K562 (cell line): ENCODE results near the gene TIMM22. TPM values are rescaled to one million over a fixed set of nuclear protein-coding genes. Genes with fewer than 3 reads are reported as not detected.

ENCODE experiments used
- ATAC-seq: fragments of 200-7000 bp; cut with Tn5 transposase; 3 replicates; pipeline ENCODE4 v1.9.1; 2020; ENCODE audit warnings: moderate library complexity
- BruUV-seq: library from RNA; stranded (reverse); fragments of 400-500 nt; replicated peaks from 2 replicates; lab custom pipeline; 2021; lab: Mats Ljungman, UMichigan
- CTCF ChIA-PET: fragments of 300-600 bp; formaldehyde crosslinking; extraction: SDS; loops from one replicate; lab custom pipeline; 2021; ENCODE audit warnings: low intra/inter-chr PET ratio; lab: Yijun Ruan, JAX
- POLR2A ChIA-PET: fragments of 300-600, 350-650 bp; sonication (Branson Sonifier 250); formaldehyde crosslinking; extraction: SDS; loops from one replicate; lab custom pipeline; 2021; ENCODE audit warnings: antibody characterized with exemption, inconsistent platforms; lab: Yijun Ruan, JAX
- DNase-seq, 4 experiments: peaks; one replicate each; pipeline versions ENCODE4 v3.0.0 to v3.0.0-alpha.2; 2011 to 2018; ENCODE audit warnings: low spot score in 3 of 4, mixed read lengths in 3 of 4; ENCODE audit errors: extremely low read depth in 1 of 4
- FAIRE-seq: peaks from 2 replicates; lab custom pipeline; 2011; peaks lifted over from hg19 to GRCh38; lab: Jason Lieb, UNC
- H2AFZ ChIP-seq: 2 replicates; pipeline ENCODE4 v1.6.0; 2011; ENCODE audit warnings: low read depth, low read length, control low read depth, inconsistent platforms
- H3K27ac ChIP-seq: fragments of 200-600 bp; 3 replicates; pipeline ENCODE4 v1.8.0; 2011; ENCODE audit warnings: low read depth, mild to moderate bottlenecking, control low read depth, inconsistent platforms, low read length, moderate library complexity, mixed read lengths; ENCODE audit errors: extremely low read depth
- H3K27me3 ChIP-seq, 2 experiments: fragments of 300-600 bp in 1 of 2; 2 replicates in 1 of 2; 3 replicates in 1 of 2; pipeline versions ENCODE4 v1.6.0 to v1.8.0; 2011; ENCODE audit warnings: inconsistent platforms in 2 of 2, low read length in 2 of 2, mild to moderate bottlenecking in 1 of 2, mixed read lengths in 1 of 2, moderate library complexity in 1 of 2; ENCODE audit not compliant: control insufficient read depth in 2 of 2, insufficient read depth in 2 of 2
- H3K36me3 ChIP-seq: fragments of 300-600 bp; 3 replicates; pipeline ENCODE4 v1.8.0; 2011; ENCODE audit warnings: mild to moderate bottlenecking, low read length, inconsistent platforms; ENCODE audit not compliant: control insufficient read depth, insufficient read depth
- H3K4me1 ChIP-seq, 2 experiments: fragments of 200-600 bp in 1 of 2; replicated peaks in 1 of 2; 2 replicates in 1 of 2; 3 replicates in 1 of 2; pipeline versions ENCODE4 v1.5.1 to v1.8.0; 2011; ENCODE audit warnings: inconsistent platforms in 2 of 2, low read length in 2 of 2, mild to moderate bottlenecking in 1 of 2, mixed read lengths in 1 of 2, moderate library complexity in 1 of 2; ENCODE audit not compliant: control insufficient read depth in 2 of 2, insufficient read depth in 2 of 2
- H3K4me2 ChIP-seq: 2 replicates; pipeline ENCODE4 v1.6.1; 2011; ENCODE audit warnings: low read length, control low read depth, inconsistent platforms, mixed read lengths; ENCODE audit not compliant: insufficient read depth
- H3K4me3 ChIP-seq: fragments of 200-600 bp; sonication (generic), shearing (Covaris generic); 2 replicates; pipeline ENCODE4 v1.5.1; 2016; ENCODE audit warnings: control low read depth, inconsistent platforms
- H3K79me2 ChIP-seq: fragments of 200-600 bp; 3 replicates; pipeline ENCODE4 v1.8.0; 2011; ENCODE audit warnings: low read length, inconsistent platforms; ENCODE audit not compliant: control insufficient read depth, insufficient read depth
- H3K9ac ChIP-seq, 2 experiments: 2 replicates each; pipeline versions ENCODE4 v1.6.0 to v1.6.1; 2011; ENCODE audit warnings: low read depth in 2 of 2, low read length in 2 of 2, control low read depth in 1 of 2, inconsistent platforms in 1 of 2, mild to moderate bottlenecking in 1 of 2, mixed read lengths in 1 of 2; ENCODE audit not compliant: insufficient read depth in 1 of 2
- H3K9me1 ChIP-seq: one replicate; pipeline ENCODE4 v1.6.0; 2011; ENCODE audit warnings: inconsistent platforms, mild to moderate bottlenecking, low read length, moderate library complexity; ENCODE audit not compliant: control insufficient read depth, insufficient read depth
- H3K9me3 ChIP-seq: replicated peaks from 2 replicates; pipeline ENCODE4 v1.5.1; 2011; ENCODE audit warnings: low read depth, low read length, inconsistent platforms; ENCODE audit not compliant: control insufficient read depth, insufficient read depth
- H4K20me1 ChIP-seq: replicated peaks from 2 replicates; pipeline ENCODE4 v1.6.1; 2011; ENCODE audit warnings: low read length, inconsistent platforms, mixed read lengths; ENCODE audit not compliant: control insufficient read depth, insufficient read depth
- C11orf30 ChIP-seq: fragments of 450-650 bp; IDR thresholded peaks from 2 replicates; pipeline ENCODE4 v1.6.1; 2016; ENCODE audit warnings: low read depth, mild to moderate bottlenecking
- CBX2 ChIP-seq: fragments of 200-600 bp; sonication (generic); IDR thresholded peaks from one replicate; pipeline ENCODE4 v1.6.1; 2012; ENCODE audit warnings: mild to moderate bottlenecking, low read length, inconsistent platforms; ENCODE audit not compliant: insufficient read depth, poor library complexity, severe bottlenecking
- CEBPG ChIP-seq, 3 experiments: fragments of 200-800 bp in 1 of 3; sonication (Bioruptor generic) in 1 of 3; sonication (generic) in 1 of 3; formaldehyde crosslinking in 1 of 3; IDR thresholded peaks in 2 of 3; conservative IDR thresholded peaks in 1 of 3; 2 replicates each; pipeline versions ENCODE4 v1.6.1 to v1.8.0; 2016 to 2022; ENCODE audit warnings: missing compliant biosample characterization in 2 of 3, missing genetic modification characterization in 2 of 3, mild to moderate bottlenecking in 1 of 3, missing genetic modification reagents in 1 of 3
- EGR1 ChIP-seq: fragments of 450-650 bp; conservative IDR thresholded peaks from 2 replicates; pipeline ENCODE4 v1.6.1; 2017; ENCODE audit warnings: mild to moderate bottlenecking
- RAD51 ChIP-seq: fragments of 450-650 bp; IDR thresholded peaks from 2 replicates; pipeline ENCODE4 v1.7.1; 2016; ENCODE audit warnings: low read depth, mild to moderate bottlenecking, borderline replicate concordance
- ZBTB7A ChIP-seq: IDR thresholded peaks from 2 replicates; pipeline ENCODE4 v1.6.1; 2011; ENCODE audit warnings: low read depth, mild to moderate bottlenecking, low read length, moderate library complexity, borderline replicate concordance; ENCODE audit not compliant: control insufficient read depth
- ZNF197 ChIP-seq: fragments of 200-800 bp; sonication (Bioruptor generic); IDR thresholded peaks from 2 replicates; pipeline ENCODE4 v1.6.1; 2016; ENCODE audit warnings: low read depth, missing genetic modification characterization, missing compliant biosample characterization
- WGBS: fragments of 100-300 bp; shearing (Covaris generic); methylation state at CpG from one replicate; pipeline ENCODE4 v1.1.6; 2016; ENCODE audit warnings: low coverage, mixed read lengths; ENCODE audit not compliant: insufficient coverage; ENCODE audit errors: missing lambda C conversion rate; 5-methylcytosine and 5-hydroxymethylcytosine counted together
- in situ Hi-C: fragments of 300-500 bp; cut with MboI; formaldehyde crosslinking; loops from 4 replicates; pipeline ENCODE4 v1.15.0; 2018; ENCODE audit warnings: inconsistent platforms, mixed read lengths
- intact Hi-C: fragments of 100-400 bp; cut with micrococcal nuclease; formaldehyde crosslinking; loops from 2 replicates; pipeline ENCODE4 v1.14.2; 2022
- polyA plus RNA-seq, 8 experiments: library from polyadenylated mRNA; depleted of rRNA in 4 of 8; stranded (reverse) in 5 of 8; unstranded in 3 of 8; fragments of >200 nt; fragmentation: Nextera tagmentation in 2 of 8; fragmentation: Illumina TruSeq in 1 of 8; extraction: Ambion mirVana in 2 of 8; extraction: Trizol in 1 of 8; gene quantifications; 2 replicates each; pipeline versions ENCODE4 v1.2.1 to v1.2.3, GENCODE V29; 2011 to 2014; ENCODE audit warnings: inconsistent platforms in 1 of 8, missing spikeins in 1 of 8
- total RNA-seq, 7 experiments: library from RNA; depleted of rRNA in 6 of 7; stranded (reverse); fragments of >200 nt in 6 of 7; fragmentation: Illumina TruSeq in 2 of 7; extraction: Trizol in 2 of 7; gene quantifications; 2 replicates each; pipeline versions ENCODE4 v1.2.1 to v1.2.3, GENCODE V29; 2011 to 2021; ENCODE audit warnings: low replicate concordance in 1 of 7

TIMM22 gene
- total and polyA plus RNA-seq, 9 of the 15 experiments (the other 6 are each of a cell fraction or from before 2014, with no cell fraction given) = 5.9 to 14.1 (median 10.3) TPM

- Histone ChIP-seq H3K4me2 (no peak overlapping the region), H3K27me3 (peaks cover 10 to 23% of the 10 kb centered on the region in 2 experiments; a peak in 4 of 5 replicates), H3K79me2 (no peaks in the 10 kb centered on the region), H3K4me3 (no peak overlapping the region), H2AFZ (no peak overlapping the region), H3K36me3 (no peaks in the 10 kb centered on the region), H3K9me3 (no peaks in the 10 kb centered on the region), H3K27ac (no peak overlapping the region), H3K4me1 (peaks cover 0 to 25% of the 10 kb centered on the region in 2 experiments; a peak in 2 of 5 replicates), H3K9ac (no peak overlapping the region), H3K9me1 (no peaks in the 10 kb centered on the region), H4K20me1 (no peaks in the 10 kb centered on the region)
- DNase-seq (peak in 1 of 4 experiments; percentile 12), ATAC-seq (no peak), FAIRE-seq (no peak)
- WGBS = 6% methylated on average over 16 of the region's 72 CpGs
- intact Hi-C loops (no loop called here), in situ Hi-C loops (loop anchor here (10.0 kb wide), 1 partner anchor 94 kb away; no protein-coding TSS in a partner anchor)
- ChIA-PET POLR2A (no interaction called here), CTCF (no interaction called here)
- no TSS peak for BruUV-seq
- peak; percentile 53 for TF ChIP-seq EGR1
- no peak for TF ChIP-seq RAD51
- 0 out of 2 replicates have a peak, but pooled peaks have one; percentile 11 for TF ChIP-seq ZBTB7A
- no peak for TF ChIP-seq CEBPG (CRISPR knock-in tag; IDR thresholded peaks at IDR 0.05)
- 0 out of 4 replicates have a peak, but pooled peaks of 1 of the 2 experiments have one; percentile 19 for TF ChIP-seq CEBPG (tag; conservative IDR thresholded peaks at IDR 0.05 in 1 of 2, IDR thresholded peaks at IDR 0.05 in 1 of 2)
- no peak for TF ChIP-seq ZNF197 (CRISPR knock-in tag)
- no peak for TF ChIP-seq C11orf30
- peak; percentile 49 for TF ChIP-seq CBX2
Measured at GRCh38 chr17:978103-979093, 18.5 kb upstream of the TIMM22 start.
